Panc1 (cell line): ENCODE results near the gene DDX1.
"Not testable (repeated sequence)": the region's sequence is repeated elsewhere in the genome, so short reads cannot be mapped to it uniquely, and the experiment has no call there.

Experiments used
- POLR2AphosphoS5 ChIP-seq: IDR thresholded peaks from 2 replicates; pipeline ENCODE4 v1.6.1; 2012; ENCODE audit warnings: mild to moderate bottlenecking, low read depth, low read length, moderate library complexity
- SIN3A ChIP-seq: IDR thresholded peaks from 2 replicates; pipeline ENCODE4 v1.6.1; 2012; ENCODE audit warnings: low read depth, mild to moderate bottlenecking, low read length, moderate library complexity, borderline replicate concordance; ENCODE audit not compliant: insufficient read depth
- TCF7L2 ChIP-seq: IDR thresholded peaks from 2 replicates; pipeline ENCODE4 v1.6.1; 2011; ENCODE audit warnings: mild to moderate bottlenecking, low read depth, low read length, inconsistent platforms
- TF ChIP-seq, protein P1 (sequence below): fragments of 450-650 bp; IDR thresholded peaks from 2 replicates; pipeline ENCODE4 v1.5.1; 2017; ENCODE audit warnings: mild to moderate bottlenecking

- TF ChIP-seq, protein P1, sequence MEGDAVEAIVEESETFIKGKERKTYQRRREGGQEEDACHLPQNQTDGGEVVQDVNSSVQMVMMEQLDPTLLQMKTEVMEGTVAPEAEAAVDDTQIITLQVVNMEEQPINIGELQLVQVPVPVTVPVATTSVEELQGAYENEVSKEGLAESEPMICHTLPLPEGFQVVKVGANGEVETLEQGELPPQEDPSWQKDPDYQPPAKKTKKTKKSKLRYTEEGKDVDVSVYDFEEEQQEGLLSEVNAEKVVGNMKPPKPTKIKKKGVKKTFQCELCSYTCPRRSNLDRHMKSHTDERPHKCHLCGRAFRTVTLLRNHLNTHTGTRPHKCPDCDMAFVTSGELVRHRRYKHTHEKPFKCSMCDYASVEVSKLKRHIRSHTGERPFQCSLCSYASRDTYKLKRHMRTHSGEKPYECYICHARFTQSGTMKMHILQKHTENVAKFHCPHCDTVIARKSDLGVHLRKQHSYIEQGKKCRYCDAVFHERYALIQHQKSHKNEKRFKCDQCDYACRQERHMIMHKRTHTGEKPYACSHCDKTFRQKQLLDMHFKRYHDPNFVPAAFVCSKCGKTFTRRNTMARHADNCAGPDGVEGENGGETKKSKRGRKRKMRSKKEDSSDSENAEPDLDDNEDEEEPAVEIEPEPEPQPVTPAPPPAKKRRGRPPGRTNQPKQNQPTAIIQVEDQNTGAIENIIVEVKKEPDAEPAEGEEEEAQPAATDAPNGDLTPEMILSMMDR: not testable (repeated sequence)
- TF ChIP-seq SIN3A, POLR2AphosphoS5, TCF7L2: not testable (repeated sequence)
Measured at GRCh38 chr2:15621472-15621870, 29.8 kb downstream of the DDX1 start.
